NB4 (cell line): ENCODE measurements around the gene ACBD4.

Source experiments
- CTCF ChIP-seq: IDR thresholded peaks from one replicate; pipeline ENCODE4 v1.5.1; 2012; ENCODE audit warnings: low read depth, low read length
- MAX ChIP-seq: IDR thresholded peaks from 2 replicates; pipeline ENCODE4 v1.6.1; 2011; ENCODE audit warnings: low read depth, low read length
- MYC ChIP-seq: IDR thresholded peaks from 2 replicates; pipeline ENCODE4 v1.6.1; 2011; ENCODE audit warnings: low read depth, low read length
- POLR2A ChIP-seq: IDR thresholded peaks from 2 replicates; pipeline ENCODE4 v1.6.1; 2011; ENCODE audit warnings: mild to moderate bottlenecking; ENCODE audit not compliant: insufficient read length; ENCODE audit errors: extremely low read depth

DNA sequence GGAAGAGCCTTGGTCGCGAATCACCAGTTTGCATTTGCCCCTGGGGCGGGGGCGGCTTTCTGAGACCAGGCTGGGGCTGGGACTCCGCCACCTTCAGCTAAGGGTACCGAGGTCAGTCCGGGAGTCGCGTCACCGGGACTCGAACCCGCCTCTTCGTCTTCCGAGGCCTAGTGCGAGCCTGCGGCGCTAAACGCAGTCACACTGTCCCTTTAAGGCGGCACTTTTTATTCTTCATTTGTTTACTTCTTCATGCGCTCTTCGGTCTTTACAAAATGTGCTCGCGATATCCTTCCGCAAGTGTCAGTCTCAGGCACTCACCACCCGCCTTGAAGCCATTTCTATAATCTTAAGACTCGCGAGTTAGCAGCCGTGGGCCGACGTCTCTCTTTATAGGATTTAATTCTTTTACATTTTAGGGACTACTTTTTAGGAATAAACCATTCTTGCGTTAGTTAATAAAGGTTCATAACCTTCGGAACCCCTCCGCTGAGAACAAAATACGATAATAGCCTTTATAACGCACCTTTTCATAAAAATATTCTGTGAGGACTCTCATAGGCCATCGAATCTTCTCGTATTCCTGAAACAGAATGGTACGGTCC lies 12.2 kb downstream of the ACBD4 start:
- TF ChIP-seq CTCF, result no peak
- no peak for TF ChIP-seq POLR2A
- TF ChIP-seq MAX, result peak; percentile 81
- peak; percentile 87 for TF ChIP-seq MYC
